Measurements from ENCODE around the gene OR6K6. TPM values are rescaled to one million over a fixed set of nuclear protein-coding genes. Genes with fewer than 3 reads are reported as not detected.

Gene OR6K6
- polyA plus RNA-seq, 1 donor (not counting 4 experiments of a cell fraction or from before 2014, with no cell fraction given) = not detected

- no peaks in the 10 kb centered on the region for H3K27me3 ChIP-seq (ENCODE audit: control insufficient read depth, extremely low read depth, insufficient read depth, low read length)
- no peak for TF ChIP-seq EZH2 (IDR thresholded peaks at IDR 0.05; ENCODE audit: low read length)
- TF ChIP-seq, protein P1, sequence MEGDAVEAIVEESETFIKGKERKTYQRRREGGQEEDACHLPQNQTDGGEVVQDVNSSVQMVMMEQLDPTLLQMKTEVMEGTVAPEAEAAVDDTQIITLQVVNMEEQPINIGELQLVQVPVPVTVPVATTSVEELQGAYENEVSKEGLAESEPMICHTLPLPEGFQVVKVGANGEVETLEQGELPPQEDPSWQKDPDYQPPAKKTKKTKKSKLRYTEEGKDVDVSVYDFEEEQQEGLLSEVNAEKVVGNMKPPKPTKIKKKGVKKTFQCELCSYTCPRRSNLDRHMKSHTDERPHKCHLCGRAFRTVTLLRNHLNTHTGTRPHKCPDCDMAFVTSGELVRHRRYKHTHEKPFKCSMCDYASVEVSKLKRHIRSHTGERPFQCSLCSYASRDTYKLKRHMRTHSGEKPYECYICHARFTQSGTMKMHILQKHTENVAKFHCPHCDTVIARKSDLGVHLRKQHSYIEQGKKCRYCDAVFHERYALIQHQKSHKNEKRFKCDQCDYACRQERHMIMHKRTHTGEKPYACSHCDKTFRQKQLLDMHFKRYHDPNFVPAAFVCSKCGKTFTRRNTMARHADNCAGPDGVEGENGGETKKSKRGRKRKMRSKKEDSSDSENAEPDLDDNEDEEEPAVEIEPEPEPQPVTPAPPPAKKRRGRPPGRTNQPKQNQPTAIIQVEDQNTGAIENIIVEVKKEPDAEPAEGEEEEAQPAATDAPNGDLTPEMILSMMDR (optimal IDR thresholded peaks at IDR 0.05 in 1 of 3, IDR thresholded peaks at IDR 0.05 in 1 of 3, conservative IDR thresholded peaks at IDR 0.05 in 1 of 3; ENCODE audit: extremely low read depth in 1 of 3, insufficient read depth in 2 of 3, low read length in 3 of 3) = no peak
- H3K4me2 ChIP-seq (ENCODE audit: control insufficient read depth, extremely low read depth, insufficient read depth, low read depth, low read length) = no peak overlapping the region
- no peak overlapping the region for H3K9ac ChIP-seq (ENCODE audit: control insufficient read depth, extremely low read depth, insufficient read depth, low read length)
- no peak for FAIRE-seq
- dilution Hi-C loops (cut with MboI; ENCODE audit: extremely low pct_ligation_motif_present, low sequenced_read_pairs) = no loop called here
- H3K36me3 ChIP-seq (ENCODE audit: control insufficient read depth in 2 of 2, extremely low read depth in 1 of 2, insufficient read depth in 2 of 2, low read length in 2 of 2) = no peaks in the 10 kb centered on the region
- H3K4me3 ChIP-seq (ENCODE audit: control insufficient read depth in 2 of 3, extremely low read depth in 1 of 3, insufficient read depth in 2 of 3, low read depth in 1 of 3, low read length in 3 of 3) = no peak overlapping the region
- no peak for DNase-seq (ENCODE audit: low read depth, low spot score)
- no peaks in the 10 kb centered on the region for H3K9me1 ChIP-seq (ENCODE audit: control insufficient read depth, extremely low read depth, insufficient read depth, low read length)
- H3K4me1 ChIP-seq (ENCODE audit: control insufficient read depth, extremely low read depth, insufficient read depth, low read length) = no peaks in the 10 kb centered on the region
- H3K9me3 ChIP-seq (ENCODE audit: control insufficient read depth, low read depth, low read length) = no peaks in the 10 kb centered on the region
- H3K27ac ChIP-seq (ENCODE audit: control insufficient read depth, insufficient read depth, low read length) = no peak overlapping the region
- H2AFZ ChIP-seq (ENCODE audit: control insufficient read depth, low read length) = no peak overlapping the region
- H4K20me1 ChIP-seq (ENCODE audit: control insufficient read depth, extremely low read depth, insufficient read depth, low read length) = no peaks in the 10 kb centered on the region
- H3K79me2 ChIP-seq (ENCODE audit: control insufficient read depth, insufficient read depth, low read length) = no peaks in the 10 kb centered on the region
Observed at GRCh38 chr1:158732524-158732923, 22.0 kb upstream of the OR6K6 start.

DNA sequence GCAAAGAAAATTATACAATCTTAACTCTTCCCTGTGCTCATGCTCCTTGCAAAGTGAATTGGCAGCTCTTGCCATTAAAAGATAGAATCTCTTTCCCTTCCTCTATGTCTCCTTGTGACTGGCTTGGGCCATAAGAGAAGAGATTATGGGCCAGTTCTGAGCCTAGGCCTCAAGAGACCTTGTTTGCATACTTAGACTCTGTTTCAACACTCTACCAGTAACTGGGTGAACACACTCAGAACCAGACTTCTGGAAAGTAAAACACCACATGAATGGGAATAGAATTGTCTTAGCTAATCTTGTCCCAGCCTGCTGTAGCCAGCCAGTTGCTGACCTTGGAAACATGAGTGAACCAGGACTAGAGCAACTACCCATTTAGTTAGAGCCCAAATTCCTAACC lies 18.7 kb upstream of the OR6K6 start:
- FAIRE-seq = no peak
- TF ChIP-seq EZH2 (IDR thresholded peaks at IDR 0.05; ENCODE audit: low read length) = no peak
- TF ChIP-seq, protein P1 (optimal IDR thresholded peaks at IDR 0.05 in 1 of 3, IDR thresholded peaks at IDR 0.05 in 1 of 3, conservative IDR thresholded peaks at IDR 0.05 in 1 of 3; ENCODE audit: extremely low read depth in 1 of 3, insufficient read depth in 2 of 3, low read length in 3 of 3) = no peak

More for the DNA sequence above, 18.7 kb upstream of the OR6K6 start:
- dilution Hi-C loops (cut with MboI; ENCODE audit: extremely low pct_ligation_motif_present, low sequenced_read_pairs) = no loop called here
- Histone ChIP-seq H4K20me1 (ENCODE audit: control insufficient read depth, extremely low read depth, insufficient read depth, low read length) (no peaks in the 10 kb centered on the region), H3K9ac (ENCODE audit: control insufficient read depth, extremely low read depth, insufficient read depth, low read length) (no peak overlapping the region), H3K4me2 (ENCODE audit: control insufficient read depth, extremely low read depth, insufficient read depth, low read depth, low read length) (no peak overlapping the region), H3K9me1 (ENCODE audit: control insufficient read depth, extremely low read depth, insufficient read depth, low read length) (no peaks in the 10 kb centered on the region), H3K27ac (ENCODE audit: control insufficient read depth, insufficient read depth, low read length) (no peak overlapping the region), H3K4me3 (ENCODE audit: control insufficient read depth in 2 of 3, extremely low read depth in 1 of 3, insufficient read depth in 2 of 3, low read depth in 1 of 3, low read length in 3 of 3) (no peak overlapping the region), H3K36me3 (ENCODE audit: control insufficient read depth in 2 of 2, extremely low read depth in 1 of 2, insufficient read depth in 2 of 2, low read length in 2 of 2) (no peaks in the 10 kb centered on the region), H3K4me1 (ENCODE audit: control insufficient read depth, extremely low read depth, insufficient read depth, low read length) (no peaks in the 10 kb centered on the region), H2AFZ (ENCODE audit: control insufficient read depth, low read length) (no peak overlapping the region), H3K27me3 (ENCODE audit: control insufficient read depth, extremely low read depth, insufficient read depth, low read length) (no peaks in the 10 kb centered on the region), H3K9me3 (ENCODE audit: control insufficient read depth, low read depth, low read length) (no peaks in the 10 kb centered on the region), H3K79me2 (ENCODE audit: control insufficient read depth, insufficient read depth, low read length) (no peaks in the 10 kb centered on the region)
- no peak for DNase-seq (ENCODE audit: low read depth, low spot score)
